HepG2 (cell line): ENCODE measurements around the gene PTRH2.

ENCODE experiments used
- MYC ChIP-seq: sonication (generic); formaldehyde crosslinking; IDR thresholded peaks from 2 replicates; pipeline ENCODE4 v1.9.0; 2021; ENCODE audit warnings: missing genetic modification reagents, borderline replicate concordance
- REST ChIP-seq, 2 experiments: IDR thresholded peaks; 2 replicates each; pipeline ENCODE4 v1.6.1; 2011 to 2012; ENCODE audit warnings: low read length in 2 of 2, borderline replicate concordance in 1 of 2, low read depth in 1 of 2, mild to moderate bottlenecking in 1 of 2, moderate library complexity in 1 of 2
- SP2 ChIP-seq: sonication (generic); formaldehyde crosslinking; IDR thresholded peaks from 2 replicates; pipeline ENCODE4 v1.5.1; 2020; ENCODE audit warnings: mild to moderate bottlenecking, missing genetic modification reagents
- YY1 ChIP-seq: IDR thresholded peaks from 2 replicates; pipeline ENCODE4 v1.6.1; 2011; ENCODE audit warnings: low read length, low read depth, moderate library complexity, mild to moderate bottlenecking; ENCODE audit not compliant: insufficient read depth, insufficient replicate concordance
- ZBTB7A ChIP-seq: sonication (generic); formaldehyde crosslinking; IDR thresholded peaks from 2 replicates; pipeline ENCODE4 v1.8.0; 2022; ENCODE audit warnings: mild to moderate bottlenecking, missing genetic modification reagents

- no peak for TF ChIP-seq YY1
- TF ChIP-seq MYC (CRISPR knock-in tag) = no peak
- TF ChIP-seq REST (IDR thresholded peaks at IDR 0.05; ENCODE audit: borderline replicate concordance in 1 of 2, low read depth in 1 of 2, low read length in 2 of 2) = no peak
- no peak for TF ChIP-seq SP2 (CRISPR knock-in tag)
- no peak for TF ChIP-seq ZBTB7A (CRISPR knock-in tag)
These were observed 28.3 kb downstream of the PTRH2 start for GRCh38 chr17:59678918-59679317.
